Liver (tissue), 9 donors: ENCODE data around the gene CNTN5. TPM values are rescaled to one million over a fixed set of nuclear protein-coding genes. Genes with fewer than 3 reads are reported as not detected.
"Not testable (repeated sequence)": the region's sequence is repeated elsewhere in the genome, so short reads cannot be mapped to it uniquely, and the experiment has no call there.

Experiments
- DNase-seq: peaks from one replicate; pipeline ENCODE4 v3.0.0-alpha.2; 2017; ENCODE audit warnings: low spot score
- H3K27ac ChIP-seq, 2 donors: one replicate each; pipeline ENCODE4 v1.7.0; 2013; ENCODE audit warnings: inconsistent platforms in 2 of 2, low read length in 2 of 2, control low read depth in 1 of 2, low read depth in 1 of 2, mild to moderate bottlenecking in 1 of 2
- H3K27me3 ChIP-seq, 4 donors: one replicate each; pipeline versions ENCODE4 v1.6.1 to v1.7.0; 2013; ENCODE audit warnings: low read length in 3 of 4, inconsistent platforms in 1 of 4, mild to moderate bottlenecking in 1 of 4, moderate library complexity in 1 of 4; ENCODE audit not compliant: control insufficient read depth in 4 of 4, insufficient read depth in 4 of 4
- H3K36me3 ChIP-seq, 4 donors: one replicate each; pipeline versions ENCODE4 v1.6.1 to v1.7.0; 2013; ENCODE audit warnings: low read length in 3 of 4, mild to moderate bottlenecking in 3 of 4, low read depth in 1 of 4, moderate library complexity in 1 of 4; ENCODE audit not compliant: control insufficient read depth in 4 of 4, insufficient read depth in 3 of 4
- H3K4me1 ChIP-seq, 4 donors: one replicate each; pipeline versions ENCODE4 v1.6.1 to v1.7.0; 2013; ENCODE audit warnings: low read length in 3 of 4, mild to moderate bottlenecking in 3 of 4, moderate library complexity in 1 of 4; ENCODE audit not compliant: control insufficient read depth in 4 of 4, insufficient read depth in 4 of 4
- H3K4me3 ChIP-seq, 3 donors: one replicate each; pipeline versions ENCODE4 v1.6.1 to v1.7.0; 2013; ENCODE audit warnings: low read length in 3 of 3, control low read depth in 1 of 3, low read depth in 1 of 3, mild to moderate bottlenecking in 1 of 3
- H3K9ac ChIP-seq, 2 donors: one replicate each; pipeline ENCODE4 v1.7.0; 2013; ENCODE audit warnings: low read length in 2 of 2, mild to moderate bottlenecking in 2 of 2, moderate library complexity in 2 of 2, control low read depth in 1 of 2, low read depth in 1 of 2
- H3K9me3 ChIP-seq, 4 donors: one replicate each; pipeline versions ENCODE4 v1.6.1 to v1.7.0; 2013; ENCODE audit warnings: low read length in 3 of 4; ENCODE audit not compliant: control insufficient read depth in 4 of 4
- ATF3 ChIP-seq: IDR thresholded peaks from 2 replicates; pipeline ENCODE4 v1.6.1; 2016; ENCODE audit warnings: antibody characterized with exemption
- CTCF ChIP-seq: fragments of 150-350 bp; IDR thresholded peaks from 2 replicates; pipeline ENCODE4 v1.5.1; 2017; ENCODE audit warnings: improper control_type of control experiment, low read depth, low read length; ENCODE audit not compliant: missing input control
- FOXA1 ChIP-seq: IDR thresholded peaks from 2 replicates; pipeline ENCODE4 v1.6.1; 2016; ENCODE audit warnings: antibody characterized with exemption
- FOXA2 ChIP-seq: IDR thresholded peaks from 2 replicates; pipeline ENCODE4 v1.6.1; 2016; ENCODE audit warnings: antibody characterized with exemption
- GABPA ChIP-seq, 2 donors: IDR thresholded peaks in 1 of 2; conservative IDR thresholded peaks in 1 of 2; 2 replicates each; pipeline ENCODE4 v1.6.1; 2016; ENCODE audit warnings: antibody characterized with exemption in 2 of 2, mild to moderate bottlenecking in 1 of 2, moderate library complexity in 1 of 2
- HNF4G ChIP-seq: IDR thresholded peaks from 2 replicates; pipeline ENCODE4 v1.6.1; 2016; ENCODE audit warnings: antibody characterized with exemption
- JUND ChIP-seq, 2 donors: IDR thresholded peaks; 2 replicates each; pipeline ENCODE4 v1.6.1; 2016; ENCODE audit warnings: antibody characterized with exemption in 2 of 2
- MAX ChIP-seq: IDR thresholded peaks from 2 replicates; pipeline ENCODE4 v1.6.1; 2016; ENCODE audit warnings: antibody characterized with exemption
- REST ChIP-seq: IDR thresholded peaks from 2 replicates; pipeline ENCODE4 v1.6.1; 2016; ENCODE audit warnings: antibody characterized with exemption, mild to moderate bottlenecking
- RXRA ChIP-seq, 2 donors: IDR thresholded peaks; 2 replicates each; pipeline ENCODE4 v1.6.1; 2017 to 2018; ENCODE audit warnings: antibody characterized with exemption in 2 of 2, mild to moderate bottlenecking in 1 of 2
- TAF1 ChIP-seq: conservative IDR thresholded peaks from 2 replicates; pipeline ENCODE4 v1.6.1; 2016; ENCODE audit warnings: antibody characterized with exemption, mild to moderate bottlenecking
- YY1 ChIP-seq: IDR thresholded peaks from 2 replicates; pipeline ENCODE4 v1.6.1; 2016; ENCODE audit warnings: antibody characterized with exemption, mild to moderate bottlenecking
- WGBS: extraction: QIAGEN DNeasy Blood & Tissue Kit; methylation state at CpG from one replicate; pipeline ENCODE4 v1.1.7; 2013; 5-methylcytosine and 5-hydroxymethylcytosine counted together
- polyA plus RNA-seq, 2 donors: library from polyadenylated mRNA; stranded (reverse) in 1 of 2; unstranded in 1 of 2; fragments of 200-250 nt in 1 of 2; fragments of >200 nt in 1 of 2; fragmentation: Nextera tagmentation in 1 of 2; extraction: Ambion mirVana in 1 of 2; gene quantifications; one replicate each; pipeline versions ENCODE4 v1.2.1 to v1.2.3, GENCODE V29; 2013 to 2015
- total RNA-seq, 2 donors: library from RNA; depleted of rRNA; stranded (reverse); fragments of >200 nt; gene quantifications; one replicate each; pipeline ENCODE4 v1.2.3, GENCODE V29; 2014
- donor health status: healthy.
- donor health status: healthy.
- donor health status: healthy.
- donor health status: healthy.
- donor health status: healthy.

Gene CNTN5
- total and polyA plus RNA-seq, 4 donors = 0.01 to 0.08 (median 0.04) TPM

GRCh38 chr11:99818991-99819390, 798.2 kb downstream of the CNTN5 start:
- TF ChIP-seq JUND (IDR thresholded peaks at IDR 0.05) (no peak), FOXA2 (no peak), GABPA (IDR thresholded peaks at IDR 0.05 in 1 of 2, conservative IDR thresholded peaks at IDR 0.05 in 1 of 2) (no peak), REST (no peak), TAF1 (no peak)
- Histone ChIP-seq H3K4me1 (no peaks in the 10 kb centered on the region), H3K36me3 (no peaks in the 10 kb centered on the region), H3K9ac (no peak overlapping the region), H3K4me3 (no peak overlapping the region), H3K9me3 (no peaks in the 10 kb centered on the region), H3K27ac (no peak overlapping the region), H3K27me3 (no peaks in the 10 kb centered on the region)
- no peak for DNase-seq

GRCh38 chr11:99822846-99823565, 802.3 kb downstream of the CNTN5 start:
- Histone ChIP-seq H3K9ac (no peak overlapping the region), H3K27ac (no peak overlapping the region), H3K36me3 (no peaks in the 10 kb centered on the region), H3K9me3 (no peaks in the 10 kb centered on the region), H3K27me3 (no peaks in the 10 kb centered on the region), H3K4me3 (no peak overlapping the region), H3K4me1 (no peaks in the 10 kb centered on the region)
- WGBS = 67% methylated on average over 6 of the region's 6 CpGs
- no peak for DNase-seq
- no peak for TF ChIP-seq CTCF

- not testable (repeated sequence) for H3K27me3 ChIP-seq, H3K9ac ChIP-seq, H3K9me3 ChIP-seq, H3K4me3 ChIP-seq, H3K36me3 ChIP-seq, DNase-seq, H3K4me1 ChIP-seq, H3K27ac ChIP-seq
Measured at GRCh38 chr11:99836739-99837138, 816.0 kb downstream of the CNTN5 start.

- 81% methylated on average over 7 of the region's 7 CpGs for WGBS
- Histone ChIP-seq H3K27me3 (no peaks in the 10 kb centered on the region), H3K9ac (no peak overlapping the region), H3K27ac (no peak overlapping the region), H3K36me3 (no peaks in the 10 kb centered on the region), H3K9me3 (no peaks in the 10 kb centered on the region), H3K4me3 (no peak overlapping the region), H3K4me1 (no peaks in the 10 kb centered on the region)
- DNase-seq = no peak
- TF ChIP-seq MAX (no peak), ATF3 (no peak), FOXA1 (no peak), JUND (IDR thresholded peaks at IDR 0.05) (no peak), HNF4G (no peak), RXRA (IDR thresholded peaks at IDR 0.05) (no peak), REST (no peak), YY1 (no peak), FOXA2 (no peak)
Measured at GRCh38 chr11:99841885-99842284, 821.1 kb downstream of the CNTN5 start.
